GM21515 (cell line): ENCODE measurements around the gene CZIB.
"Not testable (repeated sequence)": the region's sequence is repeated elsewhere in the genome, so short reads cannot be mapped to it uniquely, and the experiment has no call there.

ENCODE experiments used
- ATAC-seq: cut with Tn5 transposase; IDR thresholded peaks from one replicate; pipeline ENCODE4 v1.9.1; 2021; ENCODE audit not compliant: unreplicated experiment

CZIB gene

DNA sequence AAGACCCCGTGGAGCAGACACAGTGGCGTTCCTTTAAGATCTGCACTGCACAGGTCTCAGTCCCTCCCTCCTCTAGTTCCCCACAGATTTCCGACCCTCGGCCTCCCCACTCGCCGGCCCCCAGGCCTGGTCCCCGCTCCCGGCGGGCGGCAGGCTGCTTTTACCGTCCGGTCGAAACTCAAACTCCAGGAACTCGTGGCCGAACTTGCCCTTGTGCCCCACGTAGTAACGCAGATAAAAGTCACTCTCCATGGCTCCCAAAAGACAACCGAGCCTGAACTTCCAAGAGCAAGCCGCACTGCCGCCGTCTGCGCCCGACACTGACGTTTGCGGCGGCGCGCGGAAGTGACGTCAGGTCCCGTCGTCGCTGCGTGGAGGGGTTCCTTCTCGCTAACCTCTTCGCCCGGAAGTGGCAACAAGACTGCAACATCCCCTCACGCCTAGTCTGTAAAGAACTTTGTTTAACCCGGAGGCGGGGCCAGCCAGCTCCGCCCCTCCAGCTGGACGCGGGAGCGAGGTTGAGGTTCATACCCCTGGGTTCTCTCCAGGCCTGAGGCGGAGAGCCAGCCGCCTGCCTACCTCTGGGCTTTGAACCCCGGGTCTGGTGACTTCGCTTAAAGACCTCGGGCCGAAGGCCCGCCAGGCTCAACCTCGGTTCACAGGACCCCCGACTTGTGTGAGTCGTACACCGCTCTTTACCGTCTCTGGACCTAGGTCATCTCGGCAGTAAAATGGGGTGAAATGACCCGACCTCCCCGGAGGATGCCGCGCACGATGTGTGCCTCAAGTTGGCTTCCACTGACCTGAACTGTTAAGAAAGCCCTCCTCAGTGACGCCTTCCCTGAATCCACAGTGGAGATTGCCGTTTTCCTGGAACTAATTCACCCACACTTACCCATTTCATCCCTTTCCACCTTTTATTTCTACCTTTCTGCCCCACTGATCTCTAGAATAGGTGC lies 18.0 kb upstream of the CZIB start, which contains the start of gene MAGOH:
Gene MAGOH (minus strand): TSS at position 322 of the 959 bp plus-strand sequence. CDS start 70 bp downstream, at position 252.
- peak; percentile 96 for ATAC-seq

DNA sequence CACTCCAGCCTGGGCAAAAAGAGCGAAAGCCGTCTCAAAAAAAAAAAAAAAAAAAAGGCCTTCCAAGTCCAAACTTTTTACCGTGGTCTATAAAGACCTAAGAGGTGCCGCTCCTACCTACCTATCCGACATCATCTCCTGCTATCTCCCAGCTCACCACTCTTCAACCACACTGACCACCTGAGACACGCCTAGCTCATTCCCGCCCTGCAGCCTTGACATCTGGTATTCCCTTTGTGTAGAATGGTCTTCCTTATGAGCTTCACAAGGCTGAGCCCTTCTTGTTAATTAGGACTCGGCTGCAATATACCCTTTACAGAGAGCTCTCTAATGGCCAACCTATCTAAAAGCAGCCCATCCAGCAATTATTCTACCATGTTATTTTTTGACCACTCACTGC lies 17.2 kb upstream of the CZIB start:
- no peak for ATAC-seq

DNA sequence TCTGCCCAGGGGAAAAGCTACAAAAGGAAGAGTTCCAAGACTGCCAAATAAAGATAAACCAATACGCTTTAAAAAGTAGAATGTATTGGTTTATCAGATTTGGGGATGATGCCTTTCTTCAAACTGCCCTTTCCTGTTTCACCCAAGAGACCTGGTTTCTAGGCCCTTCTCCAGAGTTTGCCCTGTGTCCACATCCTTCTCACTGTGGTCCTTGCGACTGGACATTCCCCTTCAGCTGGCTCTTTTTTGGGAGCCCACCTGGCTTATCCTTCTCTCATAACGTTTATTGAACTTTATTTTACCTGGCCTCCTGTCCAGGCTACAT lies 490 bp upstream of the CZIB start:
- no peak for ATAC-seq

DNA sequence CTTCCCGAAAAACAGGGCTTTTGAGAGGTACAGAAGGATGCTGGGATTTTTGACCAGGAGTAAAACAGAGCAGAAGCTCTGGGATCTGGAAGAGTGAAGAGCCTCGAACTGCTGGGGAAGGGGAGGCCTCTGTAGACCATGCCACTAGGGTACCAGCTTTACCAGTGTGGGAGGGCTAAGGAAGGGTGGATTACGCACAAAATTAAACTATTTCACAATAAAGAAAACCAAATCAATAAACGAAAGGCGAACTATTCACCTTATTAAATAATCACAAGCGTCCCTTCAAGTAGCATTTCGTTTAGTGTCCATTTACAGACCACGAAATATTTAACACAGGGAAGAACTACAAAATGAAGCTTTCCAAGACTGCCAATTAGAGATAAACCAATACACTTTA lies 723 bp downstream of the CZIB start:
- no peak for ATAC-seq

DNA sequence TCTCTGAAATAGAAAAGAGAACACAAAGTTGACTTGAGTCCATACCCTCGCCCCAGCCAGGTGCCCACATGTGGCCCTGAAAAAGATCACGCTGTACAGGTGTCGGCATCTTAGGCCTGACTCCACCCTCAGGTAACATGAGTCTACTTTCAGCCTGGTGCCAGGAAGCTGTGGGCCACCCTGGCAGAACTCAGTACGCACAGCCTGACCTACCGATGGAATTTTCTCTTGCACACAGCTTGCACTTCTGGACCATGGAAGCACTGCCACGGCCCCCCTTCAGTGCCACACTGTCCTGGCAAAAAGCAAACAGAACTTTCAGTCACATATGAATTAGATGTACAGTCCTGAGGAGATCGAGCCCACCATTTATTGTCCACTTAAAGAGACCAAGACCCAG lies 2.2 kb downstream of the CZIB start:
- no peak for ATAC-seq

DNA sequence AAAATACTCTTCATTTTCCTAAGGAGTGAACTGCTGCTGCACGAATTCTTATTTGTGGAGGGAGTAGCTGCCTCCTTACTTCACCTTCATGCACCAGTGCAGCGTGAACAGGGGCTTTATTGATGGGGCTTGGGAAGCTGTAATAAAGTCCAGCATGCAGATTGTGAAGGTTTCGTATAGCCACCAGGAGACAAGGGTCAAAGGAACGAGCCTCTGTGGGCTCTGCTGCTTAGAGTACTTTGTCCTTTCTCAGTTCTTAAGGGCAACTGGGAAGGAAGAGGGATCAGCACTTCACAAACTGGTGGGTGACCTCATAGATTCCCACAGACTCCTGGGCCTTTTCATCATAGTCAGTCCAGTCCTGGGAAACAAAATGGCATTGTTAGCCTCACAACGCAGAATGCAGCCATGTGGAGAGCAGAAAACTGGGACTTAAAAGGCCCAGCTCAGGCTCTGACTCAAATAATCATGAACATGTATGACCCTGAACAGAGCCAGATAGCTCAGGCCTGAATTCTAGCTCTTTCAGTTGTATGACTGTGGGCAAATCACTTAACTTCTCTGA lies 6.0 kb downstream of the CZIB start:
- no peak for ATAC-seq

DNA sequence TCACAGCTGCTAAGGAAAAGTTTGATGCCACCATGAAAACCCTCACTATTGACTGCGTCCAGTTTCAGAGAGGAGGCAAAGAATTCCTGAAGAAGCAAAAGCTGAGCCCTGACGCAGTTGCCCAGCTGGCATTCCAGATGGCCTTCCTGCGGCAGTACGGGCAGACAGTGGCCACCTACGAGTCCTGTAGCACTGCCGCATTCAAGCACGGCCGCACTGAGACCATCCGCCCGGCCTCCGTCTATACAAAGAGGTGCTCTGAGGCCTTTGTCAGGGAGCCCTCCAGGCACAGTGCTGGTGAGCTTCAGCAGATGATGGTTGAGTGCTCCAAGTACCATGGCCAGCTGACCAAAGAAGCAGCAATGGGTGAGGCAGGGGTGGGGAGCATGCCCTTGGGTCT lies 9.5 kb downstream of the CZIB start:
- ATAC-seq: no peak

DNA sequence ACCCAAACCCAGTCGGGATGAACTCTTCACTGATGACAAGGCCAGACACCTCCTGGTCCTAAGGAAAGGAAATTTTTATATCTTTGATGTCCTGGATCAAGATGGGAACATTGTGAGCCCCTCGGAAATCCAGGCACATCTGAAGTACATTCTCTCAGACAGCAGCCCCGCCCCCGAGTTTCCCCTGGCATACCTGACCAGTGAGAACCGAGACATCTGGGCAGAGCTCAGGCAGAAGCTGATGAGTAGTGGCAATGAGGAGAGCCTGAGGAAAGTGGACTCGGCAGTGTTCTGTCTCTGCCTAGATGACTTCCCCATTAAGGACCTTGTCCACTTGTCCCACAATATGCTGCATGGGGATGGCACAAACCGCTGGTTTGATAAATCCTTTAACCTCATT lies 10.1 kb downstream of the CZIB start:
- no peak for ATAC-seq

DNA sequence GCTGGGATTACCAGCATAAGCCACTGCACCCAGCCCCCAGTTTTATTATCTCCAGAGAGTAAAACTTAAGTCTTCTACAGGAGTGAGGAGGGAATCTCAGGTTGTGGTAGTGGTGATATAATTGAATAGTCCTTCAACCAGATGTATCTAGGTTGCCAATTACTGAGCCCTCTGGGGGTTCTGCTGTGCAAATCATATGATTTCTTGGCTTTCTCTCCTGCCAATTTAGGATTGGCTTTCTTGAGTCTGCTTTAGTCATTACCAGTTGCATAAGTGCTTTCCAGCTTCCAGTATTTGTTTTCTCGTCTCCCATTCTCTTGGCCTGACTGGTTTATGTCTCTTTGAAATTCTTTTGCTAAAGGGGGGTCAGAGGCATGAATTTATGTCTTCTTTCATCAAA lies 12.7 kb downstream of the CZIB start:
- no peak for ATAC-seq

DNA sequence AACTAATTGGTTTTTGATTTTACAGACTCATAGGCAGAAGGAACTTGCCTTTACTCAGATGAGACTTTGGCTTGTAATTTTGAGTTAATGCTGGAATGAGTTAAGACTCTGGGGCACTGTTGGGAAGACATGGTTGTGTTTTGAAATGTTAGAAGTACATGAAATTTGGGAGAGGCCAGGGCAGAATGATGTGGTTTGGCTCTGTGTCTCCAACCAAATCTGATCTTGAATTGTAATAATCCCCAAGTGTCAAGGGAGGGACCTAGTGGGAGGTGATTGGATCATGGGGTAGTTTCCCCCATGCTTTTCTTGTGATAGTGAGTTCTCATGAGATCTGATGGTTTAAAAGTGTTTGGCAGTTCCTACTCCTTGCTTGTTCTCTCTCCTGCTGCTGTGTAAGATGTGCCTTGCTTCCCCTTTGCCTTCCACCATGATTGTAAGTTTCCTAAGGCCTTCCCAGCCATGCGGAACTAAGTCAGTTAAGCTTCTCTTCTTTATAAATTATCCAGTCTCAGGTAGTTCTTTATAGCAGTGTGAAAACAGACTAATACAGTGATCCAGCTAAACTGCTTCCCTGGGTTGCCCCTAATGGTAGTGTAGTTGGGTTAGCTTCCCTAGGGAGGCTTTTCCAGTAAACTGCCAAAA lies 13.6 kb downstream of the CZIB start:
- ATAC-seq: no peak

DNA sequence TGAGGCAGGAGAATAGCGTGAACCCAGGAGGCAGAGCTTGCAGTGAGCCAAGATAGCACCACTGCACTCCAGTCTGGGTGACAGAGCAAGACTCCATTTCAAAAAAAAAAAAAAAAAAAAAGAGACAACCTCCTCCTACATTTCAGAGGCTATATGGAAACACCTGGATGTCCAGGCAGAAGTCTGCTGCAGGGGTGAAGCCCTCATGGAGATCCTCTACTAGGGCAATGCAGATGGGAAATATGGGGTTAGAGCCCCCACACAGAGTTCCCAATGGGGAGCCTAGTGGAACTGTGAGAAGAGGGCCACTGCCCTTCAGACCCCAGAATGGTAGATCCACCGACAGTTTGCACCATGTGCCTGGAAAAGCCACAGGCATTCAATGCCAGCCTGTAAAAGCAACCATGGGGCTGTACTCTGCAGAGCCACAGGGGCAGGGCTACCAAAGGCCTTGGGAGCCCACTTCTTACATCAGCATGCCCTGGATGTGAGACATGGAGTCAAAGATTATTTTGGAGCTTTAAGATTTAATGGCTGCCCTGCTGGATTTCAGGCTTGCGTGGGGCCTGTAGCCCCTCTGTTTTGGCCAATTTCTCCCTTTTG lies 14.2 kb downstream of the CZIB start:
- ATAC-seq: not testable (repeated sequence)

DNA sequence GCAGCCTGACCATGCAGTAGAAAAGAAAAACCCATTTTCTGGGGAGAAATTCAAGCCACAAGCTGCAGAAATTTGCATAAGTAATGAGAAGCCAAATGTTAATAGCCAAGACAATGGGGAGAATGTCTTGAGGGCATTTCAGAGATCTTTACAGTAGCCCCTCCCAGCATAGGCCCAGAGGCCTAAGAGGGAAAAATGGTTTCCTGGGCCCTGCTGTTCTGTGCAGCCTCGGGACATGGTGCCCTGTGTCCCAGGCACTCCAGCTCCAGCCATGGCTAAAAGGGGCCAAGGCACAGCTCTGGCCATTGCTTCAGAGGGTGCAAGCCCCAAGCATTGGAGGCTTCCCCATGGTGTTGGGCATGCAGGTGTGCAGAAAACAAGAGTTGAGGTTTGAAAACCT lies 14.9 kb downstream of the CZIB start:
- ATAC-seq: not testable (repeated sequence)

DNA sequence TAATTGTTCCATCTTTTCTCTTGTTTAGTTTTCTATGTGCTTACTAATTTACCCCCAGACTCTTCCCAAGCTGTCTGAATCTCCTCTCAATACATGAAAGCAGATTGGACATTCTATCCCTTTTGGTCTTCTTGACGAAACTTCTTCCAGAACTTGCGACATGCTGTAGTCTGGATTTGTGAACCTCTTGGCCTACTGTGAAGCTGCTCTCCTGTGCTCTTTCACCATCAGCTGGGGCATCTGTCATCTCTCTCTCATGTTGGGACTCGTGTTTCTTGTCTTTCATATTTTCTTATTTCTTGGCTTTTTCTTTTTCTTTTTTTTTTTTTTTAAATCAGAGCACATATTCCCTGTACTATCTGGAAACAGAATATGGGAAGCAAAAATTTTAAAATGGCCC lies 17.0 kb downstream of the CZIB start:
- no peak for ATAC-seq

DNA sequence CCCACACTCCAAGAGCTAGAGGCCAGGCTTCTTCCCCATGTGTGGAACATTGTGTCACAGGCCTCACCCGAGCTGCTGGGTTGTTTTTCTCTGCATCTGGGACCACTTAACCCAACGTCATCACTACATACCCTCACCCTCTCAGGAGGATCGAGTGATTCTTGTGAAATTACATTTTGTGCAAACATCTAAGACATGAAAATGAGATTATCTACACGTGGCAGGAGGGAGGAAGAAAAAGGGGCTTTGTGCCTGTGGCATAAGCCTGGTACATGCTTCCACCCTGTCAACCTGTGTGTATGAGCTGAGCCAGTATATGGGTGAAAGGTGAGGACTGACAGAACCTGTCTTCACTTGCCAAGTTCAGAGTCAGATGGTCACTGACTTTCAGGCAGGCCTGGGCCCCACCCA lies 22.2 kb downstream of the CZIB start:
- ATAC-seq: no peak

DNA sequence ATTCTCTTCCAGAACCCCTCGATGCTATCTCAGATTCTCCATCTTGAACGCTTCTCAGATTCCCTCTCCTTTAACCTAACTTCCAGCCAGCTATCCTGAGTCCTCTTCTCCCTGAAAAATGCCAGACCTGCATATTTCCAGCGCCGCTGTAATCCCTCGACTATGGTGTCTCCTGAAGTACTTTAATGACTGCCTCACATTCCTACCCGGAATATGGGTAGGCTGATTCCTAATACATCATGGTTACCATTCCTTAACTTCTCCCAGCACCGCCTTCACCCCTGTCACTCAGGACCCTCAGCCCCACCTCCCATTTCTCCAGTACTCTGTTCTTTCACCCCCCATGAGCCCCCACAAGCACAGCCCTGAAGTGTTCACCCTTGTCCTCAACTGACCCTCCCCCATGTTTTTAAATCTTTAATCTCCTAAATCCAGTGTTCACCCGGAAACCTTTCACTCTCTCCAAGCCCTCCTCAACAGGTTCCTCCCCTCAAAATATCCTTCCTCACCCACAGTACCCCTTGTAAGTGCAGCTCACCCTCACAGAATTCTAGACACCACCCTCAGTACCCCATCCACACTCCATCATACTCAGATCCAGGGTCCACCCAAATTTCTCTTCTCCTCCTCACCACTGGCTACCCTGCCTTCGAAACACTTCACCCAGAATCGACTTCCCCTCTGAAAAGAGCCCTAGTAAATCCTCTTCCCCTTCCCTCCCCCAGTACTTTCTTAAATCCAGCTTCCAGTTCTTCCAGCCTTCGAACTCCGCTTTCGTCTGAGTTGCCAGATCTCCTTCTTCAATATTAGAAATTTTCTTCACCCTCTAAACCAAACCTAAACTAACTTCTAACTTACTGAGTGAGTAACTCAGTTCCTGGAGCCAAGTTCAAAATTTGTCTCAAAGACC lies 22.9 kb downstream of the CZIB start:
- no peak for ATAC-seq

DNA sequence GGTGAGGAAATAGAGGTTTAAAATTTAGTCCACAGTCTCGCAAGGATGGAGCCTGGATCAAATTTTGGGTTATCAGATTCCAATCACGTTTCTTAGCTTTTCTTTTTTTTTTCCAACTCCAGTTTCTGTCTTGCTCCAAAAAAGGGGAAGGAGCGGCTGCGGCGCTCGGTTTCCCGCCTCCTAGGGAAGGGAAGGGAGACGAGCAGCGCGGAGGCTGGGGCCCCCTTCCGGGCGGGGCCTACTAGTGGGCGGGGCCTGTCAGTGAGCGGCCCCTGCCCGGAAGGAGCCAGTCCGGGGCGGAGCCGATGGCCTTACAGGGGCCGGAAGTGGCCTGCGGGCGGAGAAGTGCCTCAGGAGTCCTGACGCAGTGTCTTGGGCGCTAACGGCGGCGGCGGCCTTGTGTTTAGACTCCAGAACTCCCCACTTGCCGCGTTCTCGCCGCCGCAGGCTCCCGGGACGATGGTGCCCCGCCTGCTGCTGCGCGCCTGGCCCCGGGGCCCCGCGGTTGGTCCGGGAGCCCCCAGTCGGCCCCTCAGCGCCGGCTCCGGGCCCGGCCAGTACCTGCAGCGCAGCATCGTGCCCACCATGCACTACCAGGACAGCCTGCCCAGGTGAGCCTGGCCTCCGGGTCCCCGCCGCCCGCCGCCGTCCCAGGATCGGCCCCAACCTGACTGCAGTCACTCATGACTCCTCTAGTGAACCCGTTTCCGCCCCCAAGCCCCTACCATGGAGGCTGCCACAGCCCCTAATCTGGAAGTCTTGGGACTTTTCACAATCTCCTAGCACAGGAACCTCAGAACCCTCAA lies 23.7 kb downstream of the CZIB start, which contains the start of gene CPT2:
Gene CPT2 (plus strand): TSS at position 340 of the 806 bp plus-strand sequence. CDS start 120 bp downstream, at position 460.
- ATAC-seq: peak; percentile 98

DNA sequence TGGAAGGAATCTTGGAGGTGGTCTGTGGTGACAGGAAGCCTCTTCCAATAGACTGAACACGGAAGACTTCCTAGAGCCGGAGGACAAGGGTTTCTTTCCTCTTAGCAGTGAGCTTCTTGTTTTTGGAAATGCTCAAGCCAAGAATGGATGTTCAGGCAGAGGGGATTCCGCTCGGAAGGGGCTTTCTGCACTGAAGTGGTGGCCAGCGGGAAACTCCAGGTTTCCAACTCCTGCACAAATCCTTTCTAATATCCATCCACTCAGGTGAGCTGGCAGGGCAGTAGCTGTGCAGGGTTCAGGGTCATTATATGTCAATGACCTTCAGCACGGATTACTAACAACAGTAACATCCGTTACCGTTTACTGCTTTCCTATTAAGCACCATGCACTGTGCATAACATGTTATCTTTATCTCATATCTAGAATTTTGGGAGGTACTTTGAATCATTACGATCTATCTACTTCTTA lies 24.4 kb downstream of the CZIB start:
- peak; percentile 20 for ATAC-seq

DNA sequence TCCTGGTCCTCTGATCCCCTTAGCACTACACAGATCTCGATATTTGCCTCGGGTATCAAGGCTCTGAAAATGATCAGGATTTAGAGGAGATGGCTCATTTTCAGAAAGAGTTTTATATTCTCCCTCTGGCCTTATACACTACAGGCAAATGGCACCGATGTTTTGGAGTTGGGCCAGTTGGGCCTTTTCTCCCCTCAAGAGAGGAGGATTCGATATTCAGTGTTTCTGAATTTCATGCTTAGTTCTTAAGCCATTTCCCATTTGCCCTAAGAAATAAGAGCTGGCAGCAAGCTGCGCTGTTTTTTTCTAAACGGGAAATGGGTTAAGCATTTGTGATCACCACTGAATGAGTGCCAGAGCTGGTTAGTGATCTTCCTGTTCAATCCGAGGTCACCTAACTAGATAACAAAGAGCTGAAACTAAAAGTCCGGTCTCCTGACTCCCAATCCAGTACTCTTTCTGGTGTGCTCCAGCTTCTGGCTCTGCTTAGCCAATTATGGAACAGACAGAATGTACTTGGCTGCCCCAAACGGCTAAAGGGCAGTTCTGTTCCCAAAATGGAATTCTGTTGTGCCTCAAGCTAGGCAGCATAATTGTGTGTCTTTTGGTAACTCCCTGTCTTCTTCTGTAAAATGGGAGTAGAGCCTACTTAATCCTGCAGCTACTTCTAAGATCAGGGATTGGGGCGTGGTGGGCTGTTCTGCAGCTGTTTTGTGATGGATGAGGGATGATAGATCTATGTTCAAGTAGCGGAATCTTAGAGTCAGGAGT lies 25.0 kb downstream of the CZIB start:
- no peak for ATAC-seq

DNA sequence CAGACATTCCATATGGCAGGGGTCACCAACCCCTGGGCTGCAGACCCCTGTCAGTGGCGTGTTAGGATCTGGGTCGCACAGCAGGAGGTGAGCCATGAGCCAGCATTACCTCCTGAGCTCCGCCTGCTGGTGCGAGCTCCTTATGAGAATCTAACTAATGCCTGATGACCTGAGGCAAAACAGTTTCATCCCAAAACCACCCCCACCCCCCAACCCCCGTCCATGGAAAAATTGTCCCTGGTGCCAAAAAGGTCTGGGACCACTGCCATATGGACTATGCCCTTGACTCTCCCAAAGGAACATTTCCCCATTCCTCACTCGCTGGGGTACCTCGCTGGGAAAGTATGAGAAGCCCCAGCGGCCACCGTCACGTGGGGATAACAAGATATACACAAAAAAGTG lies 30.2 kb downstream of the CZIB start:
- ATAC-seq: no peak
